Vagina (tissue), 2 donors: ENCODE measurements around the gene KCTD16.

Source experiments
- POLR2A ChIP-seq, 2 donors: fragments of 450-650 bp; IDR thresholded peaks; one replicate each; pipeline ENCODE4 v1.6.1; 2017; ENCODE audit warnings: antibody characterized with exemption in 2 of 2, mild to moderate bottlenecking in 2 of 2, moderate library complexity in 2 of 2
- TF ChIP-seq, protein P1 (sequence below), 3 experiments: fragments of 450-650 bp in 2 of 3; fragments of 200-600 bp in 1 of 3; sonication (generic) in 1 of 3; IDR thresholded peaks; one replicate each; pipeline ENCODE4 v1.5.1; 2017 to 2019; ENCODE audit warnings: antibody characterized with exemption in 3 of 3, mild to moderate bottlenecking in 2 of 3, moderate library complexity in 2 of 3

DNA sequence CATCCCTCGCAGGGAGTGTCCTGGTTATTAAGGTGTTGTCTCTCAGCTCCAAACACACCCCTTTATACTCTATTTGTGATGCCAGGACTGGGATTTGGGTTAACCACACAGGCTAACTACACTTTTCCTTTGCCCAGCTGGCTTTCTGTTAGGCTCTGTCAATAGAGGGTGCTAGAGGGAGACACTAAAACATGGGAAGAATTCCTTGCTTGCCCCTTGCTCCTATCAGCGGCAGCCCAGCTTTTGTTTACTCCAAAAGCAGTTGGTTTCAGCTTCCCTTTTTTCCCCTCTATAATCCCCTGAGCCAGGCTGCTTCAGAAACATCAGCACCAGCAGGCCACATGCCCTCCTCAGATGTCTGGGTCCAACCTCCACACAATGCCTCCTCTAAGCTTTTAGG lies 297.1 kb downstream of the KCTD16 start:
- no peak for TF ChIP-seq POLR2A (IDR thresholded peaks at IDR 0.05)
- TF ChIP-seq, protein P1, sequence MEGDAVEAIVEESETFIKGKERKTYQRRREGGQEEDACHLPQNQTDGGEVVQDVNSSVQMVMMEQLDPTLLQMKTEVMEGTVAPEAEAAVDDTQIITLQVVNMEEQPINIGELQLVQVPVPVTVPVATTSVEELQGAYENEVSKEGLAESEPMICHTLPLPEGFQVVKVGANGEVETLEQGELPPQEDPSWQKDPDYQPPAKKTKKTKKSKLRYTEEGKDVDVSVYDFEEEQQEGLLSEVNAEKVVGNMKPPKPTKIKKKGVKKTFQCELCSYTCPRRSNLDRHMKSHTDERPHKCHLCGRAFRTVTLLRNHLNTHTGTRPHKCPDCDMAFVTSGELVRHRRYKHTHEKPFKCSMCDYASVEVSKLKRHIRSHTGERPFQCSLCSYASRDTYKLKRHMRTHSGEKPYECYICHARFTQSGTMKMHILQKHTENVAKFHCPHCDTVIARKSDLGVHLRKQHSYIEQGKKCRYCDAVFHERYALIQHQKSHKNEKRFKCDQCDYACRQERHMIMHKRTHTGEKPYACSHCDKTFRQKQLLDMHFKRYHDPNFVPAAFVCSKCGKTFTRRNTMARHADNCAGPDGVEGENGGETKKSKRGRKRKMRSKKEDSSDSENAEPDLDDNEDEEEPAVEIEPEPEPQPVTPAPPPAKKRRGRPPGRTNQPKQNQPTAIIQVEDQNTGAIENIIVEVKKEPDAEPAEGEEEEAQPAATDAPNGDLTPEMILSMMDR (IDR thresholded peaks at IDR 0.05): no peak
